Subcutaneous abdominal adipose tissue (tissue), 5 donors: ENCODE results near the gene MAN1A1.

ENCODE experiments used
- H3K27ac ChIP-seq: one replicate; pipeline ENCODE4 v1.7.0; 2013; ENCODE audit warnings: low read depth, mild to moderate bottlenecking, inconsistent platforms, low read length, moderate library complexity
- H3K27me3 ChIP-seq, 5 donors: one replicate each; pipeline ENCODE4 v1.7.0; 2013; ENCODE audit warnings: low read length in 5 of 5, inconsistent platforms in 1 of 5; ENCODE audit not compliant: control insufficient read depth in 5 of 5, insufficient read depth in 4 of 5
- H3K36me3 ChIP-seq, 5 donors: one replicate each; pipeline ENCODE4 v1.7.0; 2013; ENCODE audit warnings: low read length in 5 of 5; ENCODE audit not compliant: control insufficient read depth in 5 of 5, insufficient read depth in 5 of 5
- H3K4me1 ChIP-seq, 5 donors: one replicate each; pipeline ENCODE4 v1.7.0; 2013; ENCODE audit warnings: low read length in 5 of 5, mild to moderate bottlenecking in 3 of 5, moderate library complexity in 1 of 5; ENCODE audit not compliant: control insufficient read depth in 5 of 5, insufficient read depth in 5 of 5
- H3K4me3 ChIP-seq, 5 donors: one replicate each; pipeline ENCODE4 v1.7.0; 2013; ENCODE audit warnings: low read length in 5 of 5, low read depth in 1 of 5
- H3K9ac ChIP-seq, 5 donors: one replicate each; pipeline ENCODE4 v1.7.0; 2013; ENCODE audit warnings: low read length in 5 of 5, mild to moderate bottlenecking in 4 of 5, moderate library complexity in 3 of 5
- H3K9me3 ChIP-seq, 5 donors: one replicate each; pipeline ENCODE4 v1.7.0; 2013; ENCODE audit warnings: low read length in 5 of 5; ENCODE audit not compliant: control insufficient read depth in 5 of 5
- donor health status: healthy.
- donor health status: healthy.
- donor health status: healthy.
- donor health status: healthy.
- donor health status: healthy.

Gene MAN1A1

DNA sequence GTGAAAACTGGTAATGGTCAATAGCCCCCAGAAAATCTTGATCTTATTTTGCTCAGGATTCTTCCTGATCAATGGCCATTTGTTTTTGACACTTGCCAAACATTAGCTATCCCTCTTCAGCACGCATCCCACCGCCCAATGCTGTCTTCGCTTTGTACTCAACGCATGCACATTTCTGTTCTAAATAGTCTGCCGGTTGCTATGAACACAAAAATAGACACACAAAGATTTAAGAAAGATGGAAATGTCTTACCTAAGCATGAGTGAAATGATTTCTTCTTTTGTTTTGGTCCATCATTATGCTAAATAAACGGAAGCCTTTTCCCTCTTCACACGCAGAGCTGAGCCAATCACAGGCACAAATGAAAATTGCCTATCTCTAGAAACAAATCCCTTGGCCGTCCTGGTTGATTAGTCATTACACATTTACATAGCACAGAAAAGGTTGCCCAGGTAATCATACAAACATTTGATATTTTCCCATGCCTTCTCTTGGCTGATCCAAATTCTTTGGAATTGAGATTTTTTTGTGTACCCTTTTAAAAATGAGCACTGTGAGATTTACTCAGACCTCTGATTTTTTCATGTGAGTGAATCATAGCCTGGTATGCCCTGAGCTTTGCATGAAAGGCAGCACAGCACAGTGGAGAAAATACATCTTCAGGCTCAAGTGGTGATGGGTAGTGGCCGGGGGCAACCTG is 200.6 kb downstream of the MAN1A1 start:
- no peaks in the 10 kb centered on the region for H3K9me3 ChIP-seq
- peak overlapping the region in 4 of 5 donors; percentile 38 to 54 (median 48) for H3K4me3 ChIP-seq
- no peaks in the 10 kb centered on the region for H3K27me3 ChIP-seq
- H3K27ac ChIP-seq, result no peak overlapping the region
- H3K36me3 ChIP-seq, result no peaks in the 10 kb centered on the region
- H3K9ac ChIP-seq, result no peak overlapping the region
- H3K4me1 ChIP-seq, result peaks cover 2 to 23% (median 21%) of the 10 kb centered on the region in 5 donors

DNA sequence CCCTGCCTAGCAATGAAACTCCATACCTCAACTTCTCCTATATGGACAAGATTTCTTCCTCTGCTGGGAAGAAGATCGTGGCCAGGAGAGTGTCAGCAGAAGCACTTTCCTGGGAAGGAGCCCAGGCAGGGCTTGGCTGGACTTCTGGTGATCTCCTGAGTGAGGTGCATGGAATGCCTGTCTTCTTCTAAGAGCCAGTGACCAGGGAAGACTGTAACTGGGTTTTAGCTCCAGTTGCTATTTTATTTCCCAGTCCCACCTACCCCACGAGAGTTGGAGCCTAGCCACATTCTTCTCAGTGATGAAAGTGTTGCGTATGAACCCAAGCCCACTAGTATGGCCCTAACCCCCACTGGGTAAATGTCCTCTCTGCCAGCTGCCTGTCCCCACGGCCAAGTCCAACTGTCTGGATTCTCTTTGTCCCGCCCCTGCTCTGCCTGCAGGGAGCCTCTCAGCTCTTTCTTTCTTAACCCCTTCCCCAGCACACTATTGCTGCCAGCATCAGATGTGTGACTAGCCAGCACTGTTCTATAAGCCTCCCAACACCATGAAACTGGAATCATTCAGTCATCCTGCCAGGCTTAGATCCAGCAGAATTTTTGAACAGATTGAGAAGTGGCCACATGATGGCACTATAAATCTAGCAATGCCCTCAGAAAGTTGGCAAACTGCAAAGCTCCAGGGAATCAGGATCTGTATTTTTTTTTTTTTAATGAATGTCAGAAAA is 201.3 kb downstream of the MAN1A1 start:
- H3K4me3 ChIP-seq, result peak overlapping the region in 4 of 5 donors; percentile 38 to 54 (median 48)
- H3K36me3 ChIP-seq, result no peaks in the 10 kb centered on the region
- H3K27me3 ChIP-seq, result no peaks in the 10 kb centered on the region
- H3K9me3 ChIP-seq, result no peaks in the 10 kb centered on the region
- H3K4me1 ChIP-seq, result peaks cover 2 to 23% (median 21%) of the 10 kb centered on the region in 5 donors
- H3K27ac ChIP-seq, result peak overlapping the region; percentile 39
- H3K9ac ChIP-seq, result peak overlapping the region in 1 of 5 donors; percentile 22

DNA sequence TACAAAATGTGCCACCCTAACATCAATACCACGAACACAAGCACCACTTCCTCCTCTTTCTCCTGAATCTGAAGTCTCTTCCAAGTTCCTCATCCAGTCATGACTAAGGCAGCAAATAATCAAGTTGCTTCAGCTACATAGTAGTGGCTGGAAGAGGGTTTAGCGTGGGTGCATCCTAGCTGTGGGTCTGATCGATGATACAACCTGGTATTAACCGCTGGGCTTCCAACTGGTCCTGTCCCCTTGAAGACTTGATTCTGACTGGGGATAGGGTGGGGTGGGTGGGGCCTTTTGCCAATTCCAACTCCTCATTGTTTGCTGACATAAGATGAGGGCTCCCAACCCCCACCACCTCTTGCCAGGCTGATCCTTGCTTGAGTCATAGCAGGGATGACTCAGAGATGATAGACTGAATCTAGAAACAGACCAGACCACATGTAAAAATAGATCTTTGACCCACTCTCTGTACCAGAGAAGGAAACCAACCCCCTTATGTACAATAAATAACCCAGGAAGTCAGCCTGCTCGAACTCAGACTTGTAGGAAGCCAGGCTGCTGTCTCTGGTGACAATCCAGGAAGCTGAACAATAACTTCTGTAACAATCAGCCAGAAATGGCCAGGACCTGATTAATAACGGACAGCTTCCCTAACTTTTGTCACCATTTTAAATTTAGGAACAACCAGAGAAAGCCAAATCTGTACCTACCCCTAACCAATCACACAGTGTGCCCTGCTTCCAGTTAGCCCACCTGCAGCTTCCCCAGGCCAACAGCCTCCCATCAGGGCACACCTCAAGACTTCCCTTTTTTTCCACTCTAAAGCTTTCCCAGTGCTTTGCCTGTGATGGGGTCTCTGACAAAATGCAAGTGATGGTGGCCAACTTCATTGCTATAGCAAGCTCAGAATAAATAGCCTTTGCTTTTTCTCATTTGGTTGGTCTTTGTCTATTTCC is 202.2 kb downstream of the MAN1A1 start:
- Histone ChIP-seq H3K9me3 (no peaks in the 10 kb centered on the region), H3K9ac (peak overlapping the region in 2 of 5 donors; percentile 7 to 42), H3K4me3 (peak overlapping the region in 1 of 5 donors; percentile 19), H3K27ac (peak overlapping the region; percentile 39), H3K27me3 (no peaks in the 10 kb centered on the region), H3K4me1 (peaks cover 2 to 23% (median 21%) of the 10 kb centered on the region in 5 donors), H3K36me3 (no peaks in the 10 kb centered on the region)

DNA sequence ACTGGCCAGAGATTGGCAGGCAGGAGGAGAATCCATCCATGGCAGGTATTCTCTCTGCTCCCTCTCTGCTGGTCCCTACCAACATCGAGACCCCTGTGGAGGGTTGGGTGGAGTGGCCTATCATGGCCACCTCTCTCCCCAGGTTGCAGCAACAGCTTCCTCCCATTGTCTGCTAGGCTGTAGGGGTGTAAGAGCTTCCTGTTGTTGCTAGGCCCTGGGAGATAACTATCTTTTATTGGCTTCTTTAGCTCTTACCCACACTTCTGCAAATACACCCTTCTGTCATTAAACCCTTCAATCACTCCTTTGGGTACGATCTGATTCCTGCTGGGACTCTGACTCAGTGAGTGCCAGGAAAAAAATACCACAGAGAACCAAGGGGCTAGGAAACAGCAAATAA is 204.4 kb downstream of the MAN1A1 start:
- H3K27me3 ChIP-seq, result no peaks in the 10 kb centered on the region
- H3K4me1 ChIP-seq, result peaks cover 2 to 23% (median 21%) of the 10 kb centered on the region in 5 donors
- no peaks in the 10 kb centered on the region for H3K9me3 ChIP-seq
- no peaks in the 10 kb centered on the region for H3K36me3 ChIP-seq
- H3K9ac ChIP-seq, result no peak overlapping the region
- H3K4me3 ChIP-seq, result no peak overlapping the region
- no peak overlapping the region for H3K27ac ChIP-seq

DNA sequence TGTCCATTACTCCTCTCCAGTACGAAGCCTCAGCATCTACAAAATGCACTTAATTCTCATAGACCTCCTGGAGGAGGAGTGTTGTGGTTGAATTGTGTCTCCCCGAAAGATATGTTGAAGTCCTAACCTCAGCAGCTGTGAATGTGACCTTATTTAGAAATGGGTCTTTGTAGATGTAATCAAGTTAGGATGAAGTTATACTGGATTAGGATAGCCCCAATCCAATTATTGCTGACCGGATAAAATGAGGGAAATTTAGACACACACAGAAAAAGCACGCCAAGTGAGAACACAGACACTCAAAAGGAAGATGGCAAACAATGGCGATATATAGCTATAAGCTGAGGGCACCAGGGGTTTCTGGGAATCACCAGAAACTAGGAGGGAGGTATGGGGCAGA is 206.9 kb downstream of the MAN1A1 start:
- H3K9ac ChIP-seq, result no peak overlapping the region
- no peaks in the 10 kb centered on the region for H3K27me3 ChIP-seq
- no peaks in the 10 kb centered on the region for H3K36me3 ChIP-seq

DNA sequence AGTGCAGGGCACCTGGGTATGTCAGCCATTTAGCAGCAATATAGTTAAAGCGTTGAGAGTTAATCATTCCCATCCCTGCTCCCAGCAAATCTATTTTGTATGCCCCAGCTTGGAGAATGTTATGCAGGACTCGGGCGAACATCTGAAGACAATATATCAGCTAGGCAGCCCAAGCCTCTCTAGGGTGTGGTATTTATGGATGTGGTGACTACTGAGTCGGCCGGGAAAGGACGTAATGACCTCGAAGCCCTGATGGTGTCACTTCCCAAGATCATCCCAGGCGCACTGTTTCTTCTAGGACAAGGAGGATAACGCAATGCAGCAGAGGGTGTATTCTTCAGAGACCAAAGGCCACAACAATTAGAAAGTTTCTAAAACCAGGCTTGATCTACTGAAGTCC is 207.5 kb downstream of the MAN1A1 start:
- peaks cover 3 to 26% (median 17%) of the 10 kb centered on the region in 5 donors for H3K4me1 ChIP-seq
- H3K27me3 ChIP-seq, result no peaks in the 10 kb centered on the region
- H3K9ac ChIP-seq, result no peak overlapping the region
- H3K27ac ChIP-seq, result no peak overlapping the region
- H3K4me3 ChIP-seq, result no peak overlapping the region
- no peaks in the 10 kb centered on the region for H3K36me3 ChIP-seq
- H3K9me3 ChIP-seq, result no peaks in the 10 kb centered on the region

More for the DNA sequence above, 206.9 kb downstream of the MAN1A1 start:
- H3K4me3 ChIP-seq, result no peak overlapping the region
- no peak overlapping the region for H3K27ac ChIP-seq
- H3K4me1 ChIP-seq, result peaks cover 3 to 21% (median 16%) of the 10 kb centered on the region in 5 donors
- H3K9me3 ChIP-seq, result no peaks in the 10 kb centered on the region

DNA sequence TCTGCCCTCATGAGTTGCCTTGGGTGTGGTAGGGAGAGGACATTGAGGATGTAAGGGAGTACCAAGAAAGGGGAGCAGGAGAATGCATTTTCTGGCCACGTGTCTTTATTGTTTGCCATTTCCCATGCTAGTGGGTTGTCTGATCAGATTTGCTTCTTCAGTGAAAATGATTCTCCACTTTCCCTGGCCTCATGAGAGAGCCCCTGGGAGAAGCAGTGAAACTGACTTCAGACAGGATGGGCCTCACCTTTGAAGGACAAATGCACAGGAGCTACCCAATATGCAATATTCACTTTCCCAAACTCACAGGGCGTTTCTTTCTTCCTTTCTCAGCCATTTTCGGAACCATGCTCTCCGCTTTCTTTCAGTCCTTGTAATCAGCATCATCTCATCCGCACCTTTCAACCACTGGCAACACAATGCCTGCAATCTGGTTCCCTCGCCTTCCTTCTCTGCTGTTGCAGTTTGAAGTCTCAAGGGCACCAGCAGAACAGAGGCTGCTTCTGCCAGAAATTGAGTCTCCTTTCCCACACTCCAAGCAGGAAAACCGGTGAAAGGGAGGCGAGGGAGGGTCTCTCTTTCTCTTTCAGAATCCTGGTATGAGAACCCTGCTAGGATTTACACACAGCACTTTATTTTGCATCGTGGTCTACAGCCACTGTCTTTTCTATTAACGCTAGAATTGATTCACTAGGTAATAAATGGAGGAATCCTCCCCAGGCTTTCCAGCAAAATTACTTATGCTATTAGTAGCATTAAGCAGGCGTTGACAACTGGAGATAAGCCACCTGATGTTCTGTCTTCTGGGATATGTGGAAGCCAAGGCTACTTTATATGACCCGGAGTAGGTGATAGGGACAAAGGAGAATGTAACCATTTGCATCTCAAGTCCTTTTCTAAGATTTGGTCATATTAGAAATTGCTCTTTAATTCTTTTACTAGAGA is 209.1 kb downstream of the MAN1A1 start:
- no peak overlapping the region for H3K4me3 ChIP-seq
- H3K36me3 ChIP-seq, result no peaks in the 10 kb centered on the region
- no peak overlapping the region for H3K9ac ChIP-seq
- no peak overlapping the region for H3K27ac ChIP-seq
- no peaks in the 10 kb centered on the region for H3K9me3 ChIP-seq
- H3K4me1 ChIP-seq, result peaks cover 3 to 24% (median 15%) of the 10 kb centered on the region in 5 donors
- no peaks in the 10 kb centered on the region for H3K27me3 ChIP-seq

DNA sequence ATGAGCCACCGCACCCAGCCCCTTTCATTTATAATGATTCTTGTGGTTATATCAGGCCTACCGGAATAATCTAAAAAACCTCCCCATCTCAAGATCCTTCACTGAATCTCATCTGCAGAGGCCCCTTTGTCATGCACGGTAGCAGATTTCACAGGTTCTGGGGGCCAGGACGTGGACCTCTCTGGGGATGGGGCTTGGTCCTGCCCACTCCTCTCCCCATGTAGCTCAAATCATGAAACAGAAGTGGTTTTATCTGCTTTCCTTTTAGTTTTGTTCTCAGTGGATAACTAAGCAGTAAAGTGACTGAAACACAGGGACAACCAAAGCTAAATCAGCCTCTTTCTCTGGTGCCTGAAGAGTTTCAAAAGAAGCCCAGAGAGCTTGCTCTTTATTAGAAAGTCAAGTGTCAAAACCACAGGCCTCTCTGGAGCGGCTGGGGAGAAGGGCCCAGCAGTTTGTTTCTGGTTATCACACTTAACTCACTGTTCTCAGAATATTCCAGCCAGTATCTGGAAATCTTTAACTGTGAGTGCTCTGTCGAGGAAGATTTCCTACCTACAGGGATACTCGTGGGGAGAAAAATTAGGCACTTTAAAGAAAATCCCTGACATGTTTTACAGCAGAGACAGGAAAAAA is 210.5 kb downstream of the MAN1A1 start:
- H3K27ac ChIP-seq, result no peak overlapping the region
- H3K4me1 ChIP-seq, result peaks cover 3 to 28% (median 15%) of the 10 kb centered on the region in 5 donors
- H3K9me3 ChIP-seq, result no peaks in the 10 kb centered on the region
- no peaks in the 10 kb centered on the region for H3K36me3 ChIP-seq
- no peak overlapping the region for H3K4me3 ChIP-seq
- no peak overlapping the region for H3K9ac ChIP-seq
- H3K27me3 ChIP-seq, result no peaks in the 10 kb centered on the region
